T-cell (primary cell): ENCODE data around the gene CEP295NL. TPM values are rescaled to one million over a fixed set of nuclear protein-coding genes. Genes with fewer than 3 reads are reported as not detected.

ENCODE experiments used
- ATAC-seq, 4 experiments: fragments of 200-7000 bp in 3 of 4; fragments of 150-1000 bp in 1 of 4; cut with Tn5 transposase; replicated peaks in 1 of 4; 1 replicate in 3 of 4; 2 replicates in 1 of 4; pipeline ENCODE4 v1.10.0; 2021; ENCODE audit warnings: moderate library complexity in 3 of 4, mild to moderate bottlenecking in 2 of 4, moderate number of reproducible peaks in 1 of 4
- CTCF ChIA-PET, 2 donors: fragments of 300-600 bp; sonication (Branson Sonifier 250); formaldehyde crosslinking; loops; one replicate each; lab custom pipeline; 2022; ENCODE audit warnings: antibody characterized with exemption in 2 of 2; lab: Charles Lee
- POLR2A ChIA-PET, 2 donors: fragments of 300-600 bp; sonication (Branson Sonifier 250); formaldehyde crosslinking; loops; one replicate each; lab custom pipeline; 2022; ENCODE audit warnings: antibody characterized with exemption in 2 of 2; lab: Charles Lee
- DNase-seq, 35 experiments: peaks; one replicate each; pipeline versions ENCODE4 v3.0.0 to v3.0.0-alpha.2; 2013 to 2023
- H3K27ac ChIP-seq: one replicate; pipeline ENCODE4 v1.5.1; 2013; ENCODE audit warnings: low read length
- H3K27me3 ChIP-seq, 2 experiments: replicated peaks in 1 of 2; 1 replicate in 1 of 2; 2 replicates in 1 of 2; pipeline versions ENCODE4 v1.6.1 to v1.7.0; 2013; ENCODE audit warnings: low read length in 1 of 2, mixed read lengths in 1 of 2; ENCODE audit not compliant: control insufficient read depth in 2 of 2, insufficient read depth in 2 of 2; ENCODE audit errors: extremely low read depth in 1 of 2
- H3K36me3 ChIP-seq, 2 donors: 1 replicate in 1 of 2; 2 replicates in 1 of 2; pipeline versions ENCODE4 v1.6.1 to v1.7.0; 2013; ENCODE audit warnings: low read length in 1 of 2; ENCODE audit not compliant: control insufficient read depth in 2 of 2, insufficient read depth in 1 of 2; ENCODE audit errors: extremely low read depth in 1 of 2
- H3K4me1 ChIP-seq, 2 experiments: 1 replicate in 1 of 2; 2 replicates in 1 of 2; pipeline versions ENCODE4 v1.6.1 to v1.7.0; 2013; ENCODE audit warnings: low read length in 2 of 2, mixed read lengths in 1 of 2; ENCODE audit not compliant: insufficient read depth in 2 of 2, control insufficient read depth in 1 of 2; ENCODE audit errors: extremely low read depth in 1 of 2
- H3K4me3 ChIP-seq, 2 donors: 1 replicate in 1 of 2; 2 replicates in 1 of 2; pipeline versions ENCODE4 v1.5.1 to v1.7.0; 2013; ENCODE audit warnings: mild to moderate bottlenecking in 2 of 2, low read length in 1 of 2, moderate library complexity in 1 of 2; ENCODE audit not compliant: control insufficient read depth in 1 of 2; ENCODE audit errors: extremely low read depth in 1 of 2
- H3K9me3 ChIP-seq: 2 replicates; pipeline ENCODE4 v1.7.0; 2013
- H3K27ac Mint-ChIP-seq, 2 donors: one replicate each; pipeline ENCODE4 v1.8.0; 2020 to 2021; ENCODE audit warnings: mild to moderate bottlenecking in 2 of 2, mixed read lengths in 2 of 2
- H3K27me3 Mint-ChIP-seq, 2 donors: one replicate each; pipeline ENCODE4 v1.8.0; 2021 to 2022; ENCODE audit warnings: mixed read lengths in 2 of 2
- H3K36me3 Mint-ChIP-seq: one replicate; pipeline ENCODE4 v1.8.0; 2021; ENCODE audit warnings: mixed read lengths
- H3K4me1 Mint-ChIP-seq, 3 donors: one replicate each; pipeline ENCODE4 v1.8.0; 2020 to 2022; ENCODE audit warnings: mixed read lengths in 3 of 3, mild to moderate bottlenecking in 1 of 3
- H3K4me3 Mint-ChIP-seq, 3 donors: one replicate each; pipeline ENCODE4 v1.8.0; 2020 to 2022; ENCODE audit warnings: mild to moderate bottlenecking in 3 of 3, mixed read lengths in 3 of 3, moderate library complexity in 3 of 3
- H3K9me3 Mint-ChIP-seq, 3 donors: one replicate each; pipeline ENCODE4 v1.8.0; 2020 to 2022; ENCODE audit warnings: mixed read lengths in 3 of 3
- WGBS: methylation state at CpG from one replicate; pipeline ENCODE4 v1.1.5; 2013; ENCODE audit warnings: missing lambda C conversion rate; ENCODE audit not compliant: insufficient coverage; 5-methylcytosine and 5-hydroxymethylcytosine counted together
- total RNA-seq, 35 experiments: library from RNA in 6 of 35; stranded (reverse) in 6 of 35; fragments of 120-200 nt in 1 of 35; gene quantifications; one replicate each; pipeline versions ENCODE4 v1.2.1 to v1.2.4 and lab custom pipeline; 2013 to 2026

CEP295NL gene
- total RNA-seq, 5 donors from 2014 or later (not counting 1 experiment from before 2014, with no cell fraction given), result 0.28 to 3.1 (median 0.41) TPM

GRCh38 chr17:78896834-78897663, 6.0 kb downstream of the CEP295NL start:
- H3K4me1 Mint-ChIP-seq, result peaks cover 6% of the 10 kb centered on the region in 3 donors
- ChIA-PET POLR2A (no interaction called here), CTCF (no interaction called here)
- H3K9me3 ChIP-seq, result no peaks in the 10 kb centered on the region
- 86% methylated on average over 25 of the region's 34 CpGs for WGBS
- ATAC-seq (no peak), DNase-seq (no peak)
- H3K36me3 Mint-ChIP-seq, result no peaks in the 10 kb centered on the region
- no peak overlapping the region for H3K27ac ChIP-seq
- peaks cover 2 to 4% of the 10 kb centered on the region in 2 experiments for H3K4me1 ChIP-seq
- H3K9me3 Mint-ChIP-seq, result no peaks in the 10 kb centered on the region
- no peaks in the 10 kb centered on the region for H3K27me3 Mint-ChIP-seq
- H3K36me3 ChIP-seq, result peaks cover 0 to 5% of the 10 kb centered on the region in 2 donors
- peaks cover 0 to 15% of the 10 kb centered on the region in 2 experiments for H3K27me3 ChIP-seq
- H3K4me3 ChIP-seq, result no peak overlapping the region
- no peak overlapping the region for H3K4me3 Mint-ChIP-seq
- no peak overlapping the region for H3K27ac Mint-ChIP-seq

DNA sequence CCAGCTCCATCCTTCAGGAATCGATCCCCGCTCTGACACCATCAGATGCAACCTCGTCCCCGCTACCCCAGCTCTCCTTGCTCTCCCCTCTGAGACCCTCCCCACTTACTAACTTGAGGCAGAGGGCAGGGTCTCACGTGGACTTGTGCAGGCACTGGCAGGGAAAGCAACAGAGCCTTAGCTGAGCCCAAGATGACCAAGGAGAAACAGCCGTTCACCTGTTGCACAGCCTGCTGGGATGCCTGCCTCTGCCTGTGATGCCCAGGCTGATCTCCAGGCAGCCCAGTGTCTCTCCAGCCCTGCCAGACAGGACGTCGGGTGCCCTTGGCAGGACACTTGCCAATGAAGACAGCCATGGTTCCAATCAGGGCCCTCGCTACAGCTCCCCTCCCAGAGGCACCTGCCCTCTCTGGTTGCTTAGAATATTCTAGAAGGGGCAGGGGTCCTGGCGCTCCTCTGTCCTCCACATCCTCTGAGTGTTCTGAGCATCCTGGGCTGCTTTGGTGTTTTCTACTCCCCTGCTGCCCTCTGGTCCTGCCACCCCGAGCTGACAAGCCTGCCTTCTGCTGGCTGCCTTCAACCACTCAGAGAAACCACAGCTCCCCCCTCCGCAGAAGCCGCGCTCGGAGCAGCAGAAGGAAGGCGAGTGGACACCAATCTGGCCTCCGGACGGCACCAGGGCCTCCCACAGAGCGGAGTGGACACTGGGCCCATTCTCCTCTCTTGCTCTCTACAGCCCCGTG, 6.7 kb downstream of the CEP295NL start:
- H3K27ac Mint-ChIP-seq, result no peak overlapping the region
- WGBS, result 83% methylated on average over 15 of the region's 20 CpGs
- Histone ChIP-seq H3K27ac (no peak overlapping the region), H3K9me3 (no peaks in the 10 kb centered on the region), H3K27me3 (peaks cover 0 to 18% of the 10 kb centered on the region in 2 experiments), H3K4me3 (no peak overlapping the region), H3K36me3 (peaks cover 0 to 5% of the 10 kb centered on the region in 2 donors), H3K4me1 (peaks cover 2 to 11% of the 10 kb centered on the region in 2 experiments)
- no peak overlapping the region for H3K4me3 Mint-ChIP-seq
- peaks cover 13 to 14% (median 14%) of the 10 kb centered on the region in 3 donors for H3K4me1 Mint-ChIP-seq
- DNase-seq (no peak), ATAC-seq (no peak)
- H3K27me3 Mint-ChIP-seq, result no peaks in the 10 kb centered on the region
- ChIA-PET CTCF (no interaction called here), POLR2A (no interaction called here)
- H3K36me3 Mint-ChIP-seq, result no peaks in the 10 kb centered on the region
- no peaks in the 10 kb centered on the region for H3K9me3 Mint-ChIP-seq

DNA sequence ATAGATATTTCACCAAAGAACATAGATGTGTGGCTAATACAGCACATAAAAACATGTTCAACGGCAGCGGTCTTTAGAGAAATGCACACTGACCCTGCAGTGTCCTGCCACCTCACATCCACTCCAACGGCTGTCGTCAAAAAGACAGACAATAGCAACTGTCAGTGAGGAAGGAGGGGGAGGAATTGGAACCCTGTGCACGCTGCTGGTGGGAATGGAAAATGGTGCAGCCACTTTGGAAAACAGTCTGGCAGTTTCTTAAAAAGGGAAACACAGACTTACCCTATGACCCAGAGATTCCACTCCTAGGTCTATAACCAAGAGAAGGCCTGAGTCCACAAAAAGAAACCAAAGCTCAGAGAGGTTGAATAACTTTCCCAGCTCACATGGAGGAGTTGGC, 7.7 kb downstream of the CEP295NL start:
- Histone ChIP-seq H3K27ac (no peak overlapping the region), H3K27me3 (peaks cover 0 to 24% of the 10 kb centered on the region in 2 experiments), H3K4me1 (peaks cover 2 to 20% of the 10 kb centered on the region in 2 experiments), H3K36me3 (peaks cover 0 to 5% of the 10 kb centered on the region in 2 donors), H3K4me3 (no peak overlapping the region), H3K9me3 (no peaks in the 10 kb centered on the region)
- no peaks in the 10 kb centered on the region for H3K9me3 Mint-ChIP-seq
- no peaks in the 10 kb centered on the region for H3K36me3 Mint-ChIP-seq
- no peaks in the 10 kb centered on the region for H3K27me3 Mint-ChIP-seq
- no CpG with 5 or more reads among the region's 5 CpGs for WGBS
- ATAC-seq, result no peak
- POLR2A ChIA-PET, result no interaction called here
- peaks cover 23 to 24% (median 23%) of the 10 kb centered on the region in 3 donors for H3K4me1 Mint-ChIP-seq
- DNase-seq, result no peak
- no peak overlapping the region for H3K4me3 Mint-ChIP-seq
- no peak overlapping the region for H3K27ac Mint-ChIP-seq
- CTCF ChIA-PET, result no interaction called here

DNA sequence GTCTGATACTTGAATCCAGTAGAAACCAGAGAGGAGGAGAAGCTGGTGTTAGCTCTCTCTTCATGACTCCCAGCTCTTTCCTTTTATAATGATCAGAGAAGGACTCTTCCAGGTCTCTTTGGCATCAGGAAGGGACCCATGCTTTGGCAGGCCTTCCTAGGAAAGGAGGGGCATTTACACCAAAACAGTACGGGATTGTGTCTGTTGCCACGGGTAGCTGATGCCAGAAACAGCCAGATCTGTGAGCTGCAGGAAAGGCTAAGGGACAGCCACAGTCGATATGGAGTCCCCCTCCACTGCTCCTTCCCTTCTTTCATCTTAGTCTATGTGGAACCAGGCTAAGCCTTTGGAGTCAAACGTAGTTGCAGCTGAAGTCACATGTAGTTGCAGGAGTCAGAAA, 9.3 kb downstream of the CEP295NL start:
- no peaks in the 10 kb centered on the region for H3K36me3 Mint-ChIP-seq
- 78% methylated on average over 4 of the region's 4 CpGs for WGBS
- Histone ChIP-seq H3K36me3 (peaks cover 0 to 5% of the 10 kb centered on the region in 2 donors), H3K27me3 (peaks cover 0 to 19% of the 10 kb centered on the region in 2 experiments), H3K4me1 (peaks cover 4 to 36% of the 10 kb centered on the region in 2 experiments), H3K9me3 (no peaks in the 10 kb centered on the region), H3K4me3 (no peak overlapping the region), H3K27ac (no peak overlapping the region)
- no peak for DNase-seq
- no peak overlapping the region for H3K27ac Mint-ChIP-seq
- ChIA-PET CTCF (interaction anchor here in 1 of 2 donors (0.5 kb wide), 1 partner anchor 28 kb away, joined by 3 read pairs; no protein-coding TSS in a partner anchor), POLR2A (no interaction called here)
- H3K4me1 Mint-ChIP-seq, result peaks cover 34 to 38% (median 35%) of the 10 kb centered on the region in 3 donors
- no peaks in the 10 kb centered on the region for H3K9me3 Mint-ChIP-seq
- H3K4me3 Mint-ChIP-seq, result no peak overlapping the region
- no peak for ATAC-seq
- H3K27me3 Mint-ChIP-seq, result no peaks in the 10 kb centered on the region

DNA sequence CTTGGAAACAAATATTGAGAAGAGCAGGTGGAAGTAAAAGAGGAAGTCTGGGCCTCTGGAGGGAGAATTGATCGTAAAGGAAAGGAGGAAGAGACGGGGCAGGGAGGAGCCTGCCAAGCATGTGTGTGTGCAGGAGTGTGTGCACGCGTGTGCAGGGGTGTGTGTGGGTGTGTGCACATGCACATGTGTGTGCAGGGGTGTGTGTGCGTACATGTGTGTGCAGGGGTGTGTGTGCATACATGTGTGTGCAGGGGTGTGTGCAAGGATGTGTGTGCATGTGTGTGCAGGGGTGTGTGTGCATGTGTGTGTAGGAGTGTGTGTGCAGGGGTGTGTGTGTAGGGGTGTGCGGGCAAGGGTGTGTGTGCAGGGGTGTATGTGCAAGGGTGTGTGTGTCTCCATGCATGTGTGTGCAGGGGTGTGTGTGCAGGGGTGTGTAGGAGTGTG, 10.0 kb downstream of the CEP295NL start:
- Histone ChIP-seq H3K4me1 (peaks cover 4 to 39% of the 10 kb centered on the region in 2 experiments), H3K4me3 (no peak overlapping the region), H3K36me3 (peaks cover 0 to 5% of the 10 kb centered on the region in 2 donors), H3K27me3 (peaks cover 0 to 19% of the 10 kb centered on the region in 2 experiments), H3K27ac (no peak overlapping the region), H3K9me3 (no peaks in the 10 kb centered on the region)
- Mint-ChIP-seq H3K27ac (peak overlapping the region in 1 of 2 donors; percentile 34), H3K9me3 (no peaks in the 10 kb centered on the region), H3K27me3 (no peaks in the 10 kb centered on the region), H3K4me3 (no peak overlapping the region), H3K4me1 (peaks cover 37 to 40% (median 37%) of the 10 kb centered on the region in 3 donors), H3K36me3 (no peaks in the 10 kb centered on the region)
- no peak for DNase-seq
- ChIA-PET CTCF (interaction anchor here in 1 of 2 donors (0.5 kb wide), 1 partner anchor 27 kb away, joined by 3 read pairs; no protein-coding TSS in a partner anchor), POLR2A (no interaction called here)
- ATAC-seq, result no peak
- WGBS, result 90% methylated on average over 4 of the region's 6 CpGs

DNA sequence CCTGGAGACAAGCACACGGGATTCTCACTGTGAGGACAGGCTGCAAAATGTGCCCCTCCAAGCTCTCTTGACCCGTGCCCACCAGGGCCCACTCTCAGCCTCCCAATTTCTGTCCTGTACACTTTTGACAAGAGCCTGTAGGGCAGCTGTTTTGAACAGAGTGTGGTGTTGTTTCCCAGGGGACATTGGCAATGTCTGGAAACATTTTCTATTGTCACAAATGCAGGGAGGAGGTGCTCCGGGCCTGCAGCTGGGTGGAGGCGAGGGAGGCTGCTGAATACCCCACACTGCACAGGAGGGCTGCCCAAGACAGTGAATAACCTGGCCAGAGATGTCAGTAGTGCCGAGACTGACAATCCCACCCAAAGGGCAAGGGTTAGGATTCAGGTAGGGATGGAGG, 10.5 kb downstream of the CEP295NL start:
- Mint-ChIP-seq H3K27me3 (no peaks in the 10 kb centered on the region), H3K4me3 (no peak overlapping the region), H3K36me3 (no peaks in the 10 kb centered on the region), H3K27ac (peak overlapping the region in 1 of 2 donors; percentile 34), H3K4me1 (peaks cover 37 to 40% (median 37%) of the 10 kb centered on the region in 3 donors), H3K9me3 (no peaks in the 10 kb centered on the region)
- Histone ChIP-seq H3K36me3 (peaks cover 0 to 5% of the 10 kb centered on the region in 2 donors), H3K4me3 (no peak overlapping the region), H3K4me1 (peaks cover 4 to 39% of the 10 kb centered on the region in 2 experiments), H3K27ac (no peak overlapping the region), H3K9me3 (no peaks in the 10 kb centered on the region), H3K27me3 (peaks cover 0 to 15% of the 10 kb centered on the region in 2 experiments)
- ATAC-seq (no peak), DNase-seq (no peak)
- ChIA-PET CTCF (no interaction called here), POLR2A (no interaction called here)
- 40% methylated on average over 1 of the region's 5 CpGs for WGBS
